Neutrophil (primary cell): ENCODE results near the gene NCOA1.

Source experiments
- H3K27ac ChIP-seq: fragments of 200-600 bp; sonication (generic); 2 replicates; pipeline ENCODE4 v1.5.1; 2016; ENCODE audit warnings: mild to moderate bottlenecking, moderate library complexity
- H3K27me3 ChIP-seq: fragments of 200-600 bp; sonication (generic); 2 replicates; pipeline ENCODE4 v1.6.0; 2016; ENCODE audit warnings: mild to moderate bottlenecking
- H3K36me3 ChIP-seq: fragments of 200-600 bp; sonication (generic); 2 replicates; pipeline ENCODE4 v1.5.1; 2017
- H3K4me1 ChIP-seq, 2 experiments: fragments of 200-600 bp in 1 of 2; sonication (generic) in 1 of 2; 1 replicate in 1 of 2; 2 replicates in 1 of 2; pipeline versions ENCODE4 v1.5.1 to v1.6.1; 2013 to 2016; ENCODE audit warnings: low read depth in 1 of 2, low read length in 1 of 2, mild to moderate bottlenecking in 1 of 2, moderate library complexity in 1 of 2; ENCODE audit not compliant: control insufficient read depth in 1 of 2, insufficient read depth in 1 of 2
- H3K4me3 ChIP-seq, 2 experiments: fragments of 200-600 bp in 1 of 2; sonication (generic) in 1 of 2; 1 replicate in 1 of 2; 2 replicates in 1 of 2; pipeline ENCODE4 v1.5.1; 2013 to 2016; ENCODE audit warnings: low read depth in 1 of 2, low read length in 1 of 2, mild to moderate bottlenecking in 1 of 2, moderate library complexity in 1 of 2
- H3K9me3 ChIP-seq: fragments of 200-600 bp; sonication (generic); 2 replicates; pipeline ENCODE4 v1.5.1; 2016
- TF ChIP-seq, protein P1 (sequence below): fragments of 200-600 bp; sonication (generic); IDR thresholded peaks from 2 replicates; pipeline ENCODE4 v1.5.1; 2016; ENCODE audit warnings: antibody characterized with exemption

The NCOA1 gene

DNA sequence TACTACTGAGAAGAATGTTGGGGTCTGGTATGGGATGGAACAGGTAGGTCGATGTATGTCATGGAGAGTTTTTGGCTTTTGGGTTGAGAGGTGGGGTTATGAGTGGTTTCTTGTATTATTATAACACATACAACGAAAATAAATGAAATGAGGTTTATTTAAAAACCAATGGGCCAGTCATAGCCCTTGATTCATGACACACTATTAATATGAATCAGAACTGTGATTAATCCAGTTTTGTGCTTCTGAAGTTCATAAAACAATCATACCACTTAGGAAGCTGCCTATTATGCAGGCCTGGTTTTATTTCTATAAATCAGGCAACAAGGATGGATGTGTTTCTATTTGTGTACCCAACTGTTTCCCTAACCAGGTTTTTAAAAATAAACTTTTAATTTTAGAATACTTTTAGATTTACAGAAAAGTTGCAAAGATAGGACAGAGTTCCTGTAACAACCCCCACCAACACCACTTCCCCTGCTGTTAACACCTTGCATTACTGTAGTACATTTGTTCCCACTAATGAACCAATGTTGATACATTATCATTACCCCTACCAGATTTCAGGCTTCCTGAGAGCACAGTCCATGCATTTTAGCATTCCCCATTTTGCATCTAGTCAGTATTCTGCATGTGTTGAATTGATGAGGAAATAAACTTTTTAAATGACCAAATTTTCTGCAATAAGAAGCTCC lies 37.5 kb upstream of the NCOA1 start:
- Histone ChIP-seq H3K4me3 (no peak overlapping the region), H3K27ac (no peak overlapping the region)

DNA sequence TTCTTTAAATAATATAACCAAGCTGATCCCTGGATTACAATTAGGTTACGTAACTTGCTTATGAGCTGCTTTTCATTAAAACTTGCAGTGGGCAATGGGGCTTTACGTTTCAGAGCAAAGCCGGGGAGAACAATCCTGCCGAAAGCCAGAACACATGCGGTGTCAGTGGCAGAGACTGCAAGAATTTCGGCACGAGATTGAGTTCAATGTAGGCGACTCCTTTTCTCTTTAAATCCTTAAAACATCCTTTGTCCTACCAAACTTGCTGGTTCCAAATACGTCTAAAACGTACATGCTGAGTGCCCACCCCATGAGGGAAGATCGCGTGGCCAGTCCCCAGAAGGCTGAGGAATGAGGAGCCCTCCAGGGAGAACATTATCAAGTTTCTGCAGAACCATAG lies 36.8 kb upstream of the NCOA1 start:
- TF ChIP-seq, protein P1, sequence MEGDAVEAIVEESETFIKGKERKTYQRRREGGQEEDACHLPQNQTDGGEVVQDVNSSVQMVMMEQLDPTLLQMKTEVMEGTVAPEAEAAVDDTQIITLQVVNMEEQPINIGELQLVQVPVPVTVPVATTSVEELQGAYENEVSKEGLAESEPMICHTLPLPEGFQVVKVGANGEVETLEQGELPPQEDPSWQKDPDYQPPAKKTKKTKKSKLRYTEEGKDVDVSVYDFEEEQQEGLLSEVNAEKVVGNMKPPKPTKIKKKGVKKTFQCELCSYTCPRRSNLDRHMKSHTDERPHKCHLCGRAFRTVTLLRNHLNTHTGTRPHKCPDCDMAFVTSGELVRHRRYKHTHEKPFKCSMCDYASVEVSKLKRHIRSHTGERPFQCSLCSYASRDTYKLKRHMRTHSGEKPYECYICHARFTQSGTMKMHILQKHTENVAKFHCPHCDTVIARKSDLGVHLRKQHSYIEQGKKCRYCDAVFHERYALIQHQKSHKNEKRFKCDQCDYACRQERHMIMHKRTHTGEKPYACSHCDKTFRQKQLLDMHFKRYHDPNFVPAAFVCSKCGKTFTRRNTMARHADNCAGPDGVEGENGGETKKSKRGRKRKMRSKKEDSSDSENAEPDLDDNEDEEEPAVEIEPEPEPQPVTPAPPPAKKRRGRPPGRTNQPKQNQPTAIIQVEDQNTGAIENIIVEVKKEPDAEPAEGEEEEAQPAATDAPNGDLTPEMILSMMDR: no peak
- H3K4me1 ChIP-seq: peaks cover 6 to 43% of the 10 kb centered on the region in 2 experiments
- H3K27ac ChIP-seq: peak overlapping the region; percentile 46
- no peaks in the 10 kb centered on the region for H3K27me3 ChIP-seq
- no peaks in the 10 kb centered on the region for H3K36me3 ChIP-seq
- no peaks in the 10 kb centered on the region for H3K9me3 ChIP-seq
- no peak overlapping the region for H3K4me3 ChIP-seq

More for the DNA sequence above, 37.5 kb upstream of the NCOA1 start:
- Histone ChIP-seq H3K9me3 (no peaks in the 10 kb centered on the region), H3K36me3 (no peaks in the 10 kb centered on the region), H3K4me1 (peaks cover 13 to 51% of the 10 kb centered on the region in 2 experiments), H3K27me3 (no peaks in the 10 kb centered on the region)
- TF ChIP-seq, protein P1: no peak

DNA sequence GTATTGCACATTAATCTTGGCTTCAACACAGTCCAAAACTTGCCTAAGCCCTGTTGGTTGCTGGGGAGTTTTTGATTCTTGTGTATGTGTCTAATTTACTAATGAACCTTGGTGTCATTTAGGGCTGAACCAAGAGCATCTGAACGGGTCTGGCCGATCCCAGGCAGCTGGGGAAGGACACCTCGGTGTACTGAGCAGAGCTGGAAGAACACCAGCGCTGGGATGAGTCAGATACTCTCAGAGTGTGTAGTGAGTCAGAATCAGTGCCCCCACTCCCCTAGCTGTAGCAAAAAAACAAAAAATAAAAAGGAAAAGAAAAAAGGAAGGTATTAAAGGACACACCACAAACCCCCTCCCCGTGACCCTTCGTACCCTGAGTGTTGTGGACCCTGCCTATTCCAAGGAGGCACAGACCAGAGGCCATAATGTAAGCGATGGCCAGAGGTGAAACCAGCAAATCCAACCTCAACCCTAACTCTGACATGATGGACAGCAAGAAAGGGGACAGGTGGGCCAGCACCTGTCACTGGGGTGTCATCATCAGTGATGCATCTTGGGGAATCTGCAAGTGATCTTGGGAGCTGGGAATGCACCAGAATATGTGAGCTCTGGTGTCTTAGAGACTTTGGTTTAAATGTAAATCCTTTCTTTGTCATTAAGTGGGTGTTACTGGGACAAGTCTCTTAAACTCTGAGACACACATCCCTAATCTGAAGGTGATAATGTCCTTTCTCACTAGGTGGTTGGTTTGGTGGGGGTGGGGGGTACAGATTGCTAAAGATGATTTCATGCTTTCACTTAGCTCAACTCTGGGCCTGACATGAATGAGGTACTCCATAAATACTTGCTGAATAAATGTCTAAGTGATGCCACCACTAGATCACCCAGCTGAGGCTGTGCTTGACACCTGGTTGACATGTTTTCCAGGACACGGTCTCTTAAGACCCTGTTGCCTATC lies 34.2 kb upstream of the NCOA1 start:
- Histone ChIP-seq H3K9me3 (no peaks in the 10 kb centered on the region), H3K4me3 (no peak overlapping the region), H3K27me3 (no peaks in the 10 kb centered on the region), H3K36me3 (no peaks in the 10 kb centered on the region), H3K27ac (no peak overlapping the region), H3K4me1 (peaks cover 0 to 33% of the 10 kb centered on the region in 2 experiments)
- TF ChIP-seq, protein P1: no peak

DNA sequence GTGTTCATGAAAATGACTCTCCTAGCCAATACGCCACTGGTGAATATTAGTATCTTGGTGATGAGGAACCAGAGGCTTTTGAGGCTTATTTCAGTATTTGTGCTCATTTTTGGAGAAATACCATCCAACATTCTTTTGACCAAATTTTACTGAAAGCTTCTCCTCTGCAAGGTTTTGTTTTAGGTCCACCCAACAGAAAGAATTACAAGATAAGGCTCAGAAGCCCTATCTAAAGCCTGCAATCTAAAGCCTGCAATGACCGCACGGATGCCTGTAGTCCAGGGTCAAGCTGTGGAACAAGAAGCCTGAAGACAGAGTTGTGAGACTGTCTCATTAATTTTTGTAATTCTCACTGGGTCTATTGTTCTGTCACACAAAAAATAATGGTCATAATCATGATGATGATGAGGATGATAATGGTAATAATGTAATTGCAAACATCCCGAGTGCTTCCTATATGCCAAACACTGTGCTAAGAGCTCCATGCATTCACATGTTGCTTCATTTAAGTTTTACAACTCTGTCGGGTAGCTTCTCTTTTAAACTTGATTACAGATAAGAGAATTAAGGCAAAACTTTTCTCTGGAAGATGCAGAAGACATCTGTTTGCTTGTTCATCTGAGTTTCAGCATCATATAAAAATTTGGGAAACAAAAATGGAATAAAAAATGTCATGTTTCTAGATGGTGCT lies 33.2 kb upstream of the NCOA1 start:
- TF ChIP-seq, protein P1: no peak
- no peaks in the 10 kb centered on the region for H3K9me3 ChIP-seq

More for the DNA sequence above, 33.2 kb upstream of the NCOA1 start:
- Histone ChIP-seq H3K36me3 (no peaks in the 10 kb centered on the region), H3K27me3 (no peaks in the 10 kb centered on the region), H3K27ac (no peak overlapping the region), H3K4me3 (no peak overlapping the region), H3K4me1 (peaks cover 0 to 31% of the 10 kb centered on the region in 2 experiments)
